GM13977 (cell line): Measurements from ENCODE around the gene C16orf96.

Experiments used
- DNase-seq: peaks from one replicate; pipeline ENCODE4 v3.0.0; 2012; ENCODE audit warnings: low spot score
- in situ Hi-C: fragments of 300-500 bp; cut with MboI; formaldehyde crosslinking; loops from one replicate; pipeline ENCODE4 v1.12.0; 2022; ENCODE audit warnings: low sequenced_read_pairs, low pct_unique_long_range_greater_than_20kb, mixed read lengths, inconsistent platforms; ENCODE audit not compliant: unreplicated experiment
- TF ChIP-seq, protein P1 (sequence below): IDR thresholded peaks from 2 replicates; pipeline ENCODE4 v1.5.1; 2012; ENCODE audit warnings: mild to moderate bottlenecking, control low read depth; ENCODE audit not compliant: insufficient read depth; ENCODE audit errors: extremely low read depth, missing control alignments

Gene C16orf96

DNA sequence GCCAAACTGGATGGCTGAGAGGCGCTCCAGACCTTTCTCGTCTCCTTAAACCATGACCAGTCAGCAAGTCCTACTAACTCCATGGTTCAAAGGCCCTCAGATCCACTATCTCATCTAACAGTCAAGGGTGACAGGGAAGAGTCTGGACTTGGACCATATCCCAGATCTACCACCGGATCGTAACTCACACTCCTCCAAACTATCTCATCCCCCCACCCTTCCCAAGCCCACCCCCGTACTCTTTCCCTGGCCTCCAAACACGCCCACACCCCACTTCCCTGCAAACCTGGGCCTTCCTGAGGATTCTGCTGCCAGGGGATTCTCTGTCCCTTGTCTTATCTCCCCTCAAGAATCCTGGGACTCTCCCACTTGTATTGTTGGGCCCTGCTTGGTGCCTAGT is 22.6 kb upstream of the C16orf96 start:
- in situ Hi-C loops, result no loop called here
- TF ChIP-seq, protein P1, sequence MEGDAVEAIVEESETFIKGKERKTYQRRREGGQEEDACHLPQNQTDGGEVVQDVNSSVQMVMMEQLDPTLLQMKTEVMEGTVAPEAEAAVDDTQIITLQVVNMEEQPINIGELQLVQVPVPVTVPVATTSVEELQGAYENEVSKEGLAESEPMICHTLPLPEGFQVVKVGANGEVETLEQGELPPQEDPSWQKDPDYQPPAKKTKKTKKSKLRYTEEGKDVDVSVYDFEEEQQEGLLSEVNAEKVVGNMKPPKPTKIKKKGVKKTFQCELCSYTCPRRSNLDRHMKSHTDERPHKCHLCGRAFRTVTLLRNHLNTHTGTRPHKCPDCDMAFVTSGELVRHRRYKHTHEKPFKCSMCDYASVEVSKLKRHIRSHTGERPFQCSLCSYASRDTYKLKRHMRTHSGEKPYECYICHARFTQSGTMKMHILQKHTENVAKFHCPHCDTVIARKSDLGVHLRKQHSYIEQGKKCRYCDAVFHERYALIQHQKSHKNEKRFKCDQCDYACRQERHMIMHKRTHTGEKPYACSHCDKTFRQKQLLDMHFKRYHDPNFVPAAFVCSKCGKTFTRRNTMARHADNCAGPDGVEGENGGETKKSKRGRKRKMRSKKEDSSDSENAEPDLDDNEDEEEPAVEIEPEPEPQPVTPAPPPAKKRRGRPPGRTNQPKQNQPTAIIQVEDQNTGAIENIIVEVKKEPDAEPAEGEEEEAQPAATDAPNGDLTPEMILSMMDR, result no peak

DNA sequence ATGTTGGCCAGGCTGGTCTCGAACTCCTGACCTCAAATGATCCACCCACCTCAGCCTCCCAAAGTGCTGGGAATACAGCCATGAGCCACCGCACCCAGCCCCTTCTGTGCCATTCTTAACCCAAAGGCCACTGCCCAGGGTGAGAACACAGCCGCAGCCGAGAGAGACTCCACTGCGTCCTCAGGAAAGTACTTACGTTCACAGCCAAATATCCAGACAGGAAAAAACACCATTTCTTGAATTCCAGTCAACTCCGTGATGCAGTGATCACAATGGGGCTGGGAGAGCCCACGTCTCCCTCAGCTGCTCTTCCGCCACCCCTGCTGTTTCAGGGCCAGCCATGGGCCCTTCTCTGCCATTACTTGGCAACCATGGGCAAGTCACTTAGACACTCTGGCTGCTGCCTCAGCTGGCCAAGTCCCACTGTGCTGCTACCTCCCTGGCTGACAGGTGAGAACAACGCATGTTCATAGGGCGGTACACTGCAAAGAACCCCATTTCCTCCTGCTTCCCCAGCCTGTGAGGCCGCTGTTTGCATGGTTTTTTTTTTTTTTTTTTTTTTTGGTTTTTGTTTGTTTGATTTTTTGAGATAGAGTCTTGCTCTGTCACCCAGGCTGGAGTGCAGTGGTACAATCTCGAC is 21.9 kb upstream of the C16orf96 start:
- in situ Hi-C loops, result no loop called here
- DNase-seq, result no peak
- TF ChIP-seq, protein P1, result no peak

More for the DNA sequence above, 22.6 kb upstream of the C16orf96 start:
- DNase-seq, result no peak

DNA sequence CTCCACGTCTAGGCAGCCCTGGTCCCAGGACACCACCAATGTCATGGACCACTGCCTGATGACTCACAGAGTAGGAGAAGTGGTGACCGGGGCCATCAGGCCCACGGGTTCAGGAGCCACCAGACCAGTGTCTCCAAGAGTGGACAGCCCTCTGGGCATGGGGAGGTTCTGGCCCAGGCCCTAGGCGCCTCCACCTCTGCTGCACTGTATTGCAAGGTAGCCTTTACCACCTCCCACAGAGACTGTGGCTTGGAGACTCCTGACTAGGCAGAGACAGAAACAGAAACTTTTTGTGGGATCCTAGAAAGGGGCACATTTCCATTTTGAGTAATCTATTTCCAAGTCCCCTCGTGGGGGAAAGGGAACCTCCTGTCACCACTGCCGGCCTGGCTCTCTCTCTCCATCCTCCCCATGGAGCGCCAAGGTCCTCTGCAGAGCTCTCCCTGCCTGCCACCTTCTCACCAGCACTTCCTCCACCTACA is 20.5 kb upstream of the C16orf96 start:
- DNase-seq, result no peak
- in situ Hi-C loops, result no loop called here
- TF ChIP-seq, protein P1, result no peak

DNA sequence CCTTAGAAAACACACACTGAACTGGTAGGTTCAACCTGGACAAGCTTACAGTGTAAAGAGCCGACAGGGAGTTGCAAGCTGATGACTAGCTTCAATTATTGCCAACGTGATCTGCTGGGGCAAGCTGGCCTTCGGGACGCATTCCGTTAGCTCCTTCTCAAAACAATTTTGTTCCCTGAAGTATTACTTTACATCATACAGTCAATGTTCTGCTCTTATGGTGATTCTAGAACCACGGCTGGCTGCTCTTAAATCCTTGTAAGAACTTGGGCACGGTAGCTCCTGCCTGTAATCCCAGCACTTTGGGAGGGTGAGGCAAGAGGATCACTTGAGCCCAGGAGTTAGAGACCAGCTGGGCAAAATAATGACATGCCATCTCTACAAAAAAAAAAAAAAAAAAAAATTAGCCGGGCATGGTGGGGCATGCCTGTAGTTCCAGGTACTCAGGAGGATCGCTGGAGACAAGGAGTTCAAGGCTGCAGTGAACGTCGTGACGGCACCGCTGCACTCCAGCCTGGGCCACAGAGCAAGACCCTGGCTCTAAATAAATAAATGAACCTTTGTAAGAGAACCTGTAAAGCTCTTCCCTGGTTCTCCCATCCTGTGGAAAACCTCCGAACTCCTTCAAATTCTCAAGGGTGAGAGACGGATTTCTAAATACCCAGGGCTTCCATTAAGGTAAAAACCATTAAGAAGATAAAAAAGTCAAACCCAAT is 19.6 kb upstream of the C16orf96 start:
- in situ Hi-C loops, result no loop called here
- TF ChIP-seq, protein P1, result no peak

DNA sequence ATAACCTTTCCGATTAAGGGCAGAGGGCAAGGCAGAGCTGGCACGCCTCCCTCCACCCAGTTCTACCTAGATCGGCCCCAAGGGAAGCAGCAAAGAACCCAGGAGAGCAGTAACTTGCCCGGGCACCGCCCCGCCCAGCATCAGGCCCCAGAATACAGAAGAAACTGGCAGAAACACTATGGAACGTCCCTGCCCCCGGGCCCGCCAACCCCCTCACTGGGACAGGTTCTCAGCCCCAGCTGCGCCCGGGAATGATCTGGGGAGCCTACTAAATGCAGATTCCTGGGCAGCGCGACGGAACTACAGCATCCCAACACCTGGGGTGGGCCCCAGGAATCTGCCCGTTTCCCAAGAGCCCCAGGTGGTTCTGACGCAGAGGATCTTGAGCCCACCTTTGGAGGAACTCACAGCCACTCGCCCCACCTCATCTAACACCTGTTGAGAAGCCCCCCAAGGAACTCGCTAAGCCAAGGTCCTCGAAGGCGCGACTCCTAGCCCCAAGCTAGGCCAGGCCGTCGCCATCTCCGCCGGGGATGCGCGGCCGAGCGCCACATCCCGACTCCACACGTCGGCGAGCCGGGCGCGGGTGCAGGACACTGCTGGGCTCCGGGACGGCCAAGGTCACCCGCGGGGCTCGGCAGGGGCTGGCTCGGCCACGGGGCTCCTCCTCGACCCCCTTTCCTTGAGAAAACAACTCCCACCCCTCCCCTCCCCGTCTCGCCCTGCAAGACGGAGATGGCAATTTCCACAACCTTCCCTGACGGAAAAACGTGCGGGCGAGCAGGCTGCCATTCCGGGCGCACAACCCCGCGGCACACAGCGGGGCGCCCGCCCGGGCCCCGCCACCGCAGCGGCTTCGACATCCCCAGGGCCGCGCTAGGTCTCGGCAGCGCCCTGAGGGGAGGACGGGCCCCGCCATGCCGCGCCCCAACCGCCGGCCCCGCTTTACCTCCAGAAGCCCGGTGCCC is 18.5 kb upstream of the C16orf96 start:
- DNase-seq, result no peak
- in situ Hi-C loops, result no loop called here
- TF ChIP-seq, protein P1, result no peak

More for the DNA sequence above, 19.6 kb upstream of the C16orf96 start:
- no peak for DNase-seq
